ENCODE results near the gene OTOL1.
"Not testable (repeated sequence)": the region's sequence is repeated elsewhere in the genome, so short reads cannot be mapped to it uniquely, and the experiment has no call there.

OTOL1 gene

DNA sequence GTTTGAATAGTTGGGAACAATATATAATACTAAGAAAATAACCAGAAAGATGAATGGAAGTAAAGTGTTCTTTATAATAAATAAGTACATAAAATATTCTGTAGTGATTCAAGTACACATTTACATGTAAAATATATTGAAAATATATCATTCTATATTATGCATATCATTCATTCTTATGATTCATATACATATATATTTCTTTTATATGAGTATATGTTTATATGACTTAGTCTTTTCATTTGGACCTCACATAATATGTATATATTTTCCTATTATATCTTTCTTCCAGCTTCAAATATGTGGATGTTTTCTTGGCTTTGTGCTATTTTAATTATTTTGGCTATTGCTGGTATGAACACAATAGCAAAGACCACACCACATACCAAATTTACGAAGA lies at the start of gene OTOL1:
Gene OTOL1 (plus strand): TSS at position 301 of the 400 bp plus-strand sequence. CDS start 0 bp downstream, at position 301.
- no peak for DNase-seq (ENCODE audit: low read depth)

DNA sequence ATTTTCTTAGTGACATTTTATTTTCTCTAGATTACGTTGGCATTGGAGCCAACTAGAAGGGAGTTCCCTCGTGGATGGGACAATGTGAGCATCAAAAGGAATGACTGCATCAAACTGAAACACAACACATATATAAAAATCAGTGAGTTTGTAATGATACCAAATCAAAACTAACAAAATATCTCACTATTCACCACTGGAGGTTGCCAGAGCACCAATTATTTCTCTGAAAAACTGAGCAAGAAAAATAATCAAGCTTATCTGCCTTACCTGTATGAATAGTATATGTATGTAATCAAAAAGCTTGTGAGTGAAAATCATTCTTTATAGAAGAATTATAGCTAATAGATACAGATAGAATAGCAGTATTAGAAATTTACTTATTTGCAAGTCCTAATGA lies 46.8 kb upstream of the OTOL1 start:
- DNase-seq (ENCODE audit: low read depth) = no peak

DNA sequence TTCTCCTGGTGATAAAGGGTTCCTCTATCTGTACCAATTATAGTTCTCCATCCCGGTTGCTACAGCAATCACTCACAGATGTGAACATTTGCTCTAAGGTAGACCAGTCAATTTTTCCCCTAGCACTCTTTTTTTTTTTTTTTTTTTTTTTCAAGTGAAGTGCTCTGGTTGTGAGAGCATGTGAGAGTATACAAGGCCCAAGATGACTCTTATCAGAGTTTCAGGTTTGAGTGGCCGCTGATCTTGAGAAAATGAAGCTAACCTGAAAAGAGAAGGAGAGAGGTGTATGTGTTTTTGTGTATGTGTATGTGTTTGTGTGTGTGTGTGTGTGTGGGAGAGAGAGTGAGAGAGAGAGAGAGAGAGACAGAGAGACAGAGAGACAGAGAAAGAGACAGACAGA lies 44.4 kb upstream of the OTOL1 start:
- DNase-seq (ENCODE audit: low read depth) = no peak

DNA sequence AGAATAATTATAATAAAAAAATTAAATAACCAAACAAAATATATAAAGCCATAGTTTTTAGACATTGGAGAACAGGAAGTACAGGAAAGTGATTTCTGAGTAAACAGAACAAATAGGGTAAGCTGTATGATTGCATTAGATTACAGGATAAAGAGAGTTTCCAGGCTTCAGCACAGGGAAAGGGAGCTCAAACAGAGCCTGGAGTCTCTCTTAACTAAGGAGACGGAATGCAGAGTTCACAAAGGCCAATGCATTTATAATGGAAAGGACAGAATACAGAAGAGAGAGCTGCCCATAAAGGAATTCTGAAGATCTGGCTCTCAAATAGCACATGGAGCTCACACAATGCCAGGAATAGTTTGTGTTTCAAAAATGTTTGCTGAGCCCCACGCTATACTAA lies 42.0 kb upstream of the OTOL1 start:
- no peak for DNase-seq (ENCODE audit: low read depth)

DNA sequence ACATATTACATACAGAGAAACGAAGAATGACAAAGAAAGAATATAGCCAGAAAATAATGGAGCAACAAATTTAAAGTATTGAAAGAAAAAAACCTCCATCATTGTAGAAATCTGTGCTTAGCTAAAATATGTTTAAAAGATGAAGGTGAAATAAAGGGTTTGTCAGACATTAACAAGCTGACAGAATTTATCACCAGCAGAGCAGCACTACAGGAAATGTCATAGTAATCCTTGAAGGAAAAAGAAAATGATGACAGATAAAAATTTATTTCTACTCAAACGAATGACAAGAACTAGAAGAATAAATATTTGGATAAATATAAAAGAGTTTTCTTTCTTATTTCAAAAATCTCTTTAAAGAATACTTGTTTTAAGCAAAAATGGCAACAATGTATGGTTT lies 40.6 kb upstream of the OTOL1 start:
- DNase-seq (ENCODE audit: low read depth) = no peak

DNA sequence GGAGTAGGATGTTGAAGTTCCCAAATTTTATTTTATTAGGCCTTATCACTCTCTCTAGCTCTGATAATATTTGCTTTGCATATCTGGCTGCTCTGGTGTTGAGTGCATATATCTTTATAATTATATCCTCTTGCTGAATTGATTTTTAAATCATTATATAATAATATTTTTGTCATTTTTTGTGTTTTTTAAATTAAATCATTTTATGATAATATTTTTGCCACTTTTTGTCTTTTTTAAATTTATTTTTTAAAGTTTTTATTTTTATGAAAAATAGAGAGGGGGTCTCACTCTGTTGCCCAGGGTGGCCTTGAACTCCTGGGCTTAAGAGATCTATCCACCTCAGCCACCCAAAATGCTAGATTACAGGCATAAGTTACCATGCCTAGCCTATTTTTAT lies 34.5 kb upstream of the OTOL1 start:
- DNase-seq (ENCODE audit: low read depth) = no peak

DNA sequence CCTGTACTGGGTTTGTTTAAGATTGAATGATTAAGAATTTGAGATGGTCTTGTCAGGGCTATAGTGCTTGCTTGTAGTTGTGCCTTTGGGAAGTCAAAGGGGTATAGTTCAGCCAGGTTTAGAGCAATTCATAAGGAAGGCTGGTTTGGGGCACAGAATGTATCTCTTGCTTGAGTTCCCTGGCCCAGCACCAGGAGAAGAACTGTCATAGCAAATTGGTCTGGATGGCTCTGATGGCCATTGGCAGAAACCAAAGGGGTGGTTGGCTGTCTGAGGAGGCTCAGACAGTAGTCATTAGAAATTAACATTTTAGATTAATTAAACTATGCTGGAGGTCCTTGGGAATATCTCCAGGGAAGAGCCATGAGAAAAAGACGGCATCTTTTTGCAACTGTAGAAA lies 25.4 kb upstream of the OTOL1 start:
- no peak for DNase-seq (ENCODE audit: low read depth)

DNA sequence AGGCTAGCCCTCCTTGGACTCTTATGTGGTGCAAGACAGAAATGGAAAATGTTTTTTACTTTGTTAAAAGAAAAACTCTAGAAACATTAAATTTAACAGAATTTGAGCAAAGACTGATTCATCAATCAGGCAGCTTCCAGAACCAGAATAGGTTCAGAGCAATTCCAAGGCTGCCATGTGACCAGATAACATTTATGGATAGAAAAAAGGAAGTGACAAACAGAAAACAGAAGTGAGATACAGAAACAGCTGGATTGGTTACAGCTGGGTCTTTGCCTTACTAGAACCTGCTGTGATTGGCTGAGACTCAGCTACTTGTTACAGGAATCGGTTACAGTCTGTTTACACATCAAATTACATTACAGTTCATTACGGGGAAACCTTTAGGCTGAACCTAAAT lies 22.5 kb upstream of the OTOL1 start:
- no peak for DNase-seq (ENCODE audit: low read depth)

DNA sequence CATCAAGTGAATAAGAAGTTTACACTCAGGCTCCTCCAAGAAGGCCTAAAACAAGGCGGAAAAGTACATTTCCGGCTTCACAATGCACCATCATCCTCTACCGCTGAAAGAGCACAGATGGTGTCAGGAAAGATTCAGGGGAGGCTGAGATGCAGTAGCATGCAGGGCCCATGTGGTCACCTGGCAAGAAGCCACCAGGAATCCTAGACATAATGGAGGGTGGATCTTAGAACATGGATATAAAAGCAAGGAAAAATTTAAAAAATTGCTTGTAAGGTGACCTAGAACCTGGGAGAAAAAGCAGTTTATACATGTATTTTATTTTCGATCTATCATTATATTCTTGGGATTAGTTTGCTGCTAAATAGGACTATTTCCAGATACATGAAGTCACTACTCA lies 21.9 kb upstream of the OTOL1 start:
- no peak for DNase-seq (ENCODE audit: low read depth)

DNA sequence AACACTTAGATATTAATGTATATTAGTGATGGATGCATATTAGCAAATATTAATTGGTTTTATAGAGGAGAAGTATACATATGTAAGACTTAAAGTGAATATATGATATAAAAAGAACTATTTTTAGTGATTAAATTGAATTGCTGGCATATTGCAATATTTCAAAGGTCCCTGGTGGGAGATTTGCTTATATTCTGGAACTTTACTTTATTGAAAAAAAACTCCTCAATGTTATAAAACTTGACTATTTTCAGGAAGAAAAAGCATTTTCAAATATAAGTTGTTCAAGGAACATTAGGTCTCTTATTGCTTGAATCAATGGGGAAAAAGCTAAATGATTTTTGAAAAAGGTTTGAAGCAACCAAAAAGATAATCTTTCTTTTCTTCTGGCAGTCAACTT lies 21.4 kb upstream of the OTOL1 start:
- no peak for DNase-seq (ENCODE audit: low read depth)

DNA sequence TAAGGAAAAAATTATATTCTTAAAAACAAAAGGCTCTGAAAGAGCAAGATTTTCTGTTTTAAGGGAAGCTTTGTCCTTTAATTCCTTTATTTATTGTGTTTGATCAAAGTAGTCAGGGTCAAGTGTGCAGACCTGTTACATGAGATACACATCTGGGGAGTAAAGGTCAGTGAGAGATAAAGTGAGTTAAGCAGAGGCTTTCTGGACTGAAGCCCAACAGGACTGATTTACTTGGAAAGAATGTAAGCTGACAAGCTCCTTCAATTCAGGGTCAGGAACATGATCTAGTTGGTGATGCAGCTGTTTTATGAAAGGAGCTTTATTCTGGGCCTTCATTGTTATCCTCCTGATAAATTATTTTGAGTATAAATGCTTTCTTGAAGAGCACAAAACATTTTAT lies 20.7 kb upstream of the OTOL1 start:
- no peak for DNase-seq (ENCODE audit: low read depth)

DNA sequence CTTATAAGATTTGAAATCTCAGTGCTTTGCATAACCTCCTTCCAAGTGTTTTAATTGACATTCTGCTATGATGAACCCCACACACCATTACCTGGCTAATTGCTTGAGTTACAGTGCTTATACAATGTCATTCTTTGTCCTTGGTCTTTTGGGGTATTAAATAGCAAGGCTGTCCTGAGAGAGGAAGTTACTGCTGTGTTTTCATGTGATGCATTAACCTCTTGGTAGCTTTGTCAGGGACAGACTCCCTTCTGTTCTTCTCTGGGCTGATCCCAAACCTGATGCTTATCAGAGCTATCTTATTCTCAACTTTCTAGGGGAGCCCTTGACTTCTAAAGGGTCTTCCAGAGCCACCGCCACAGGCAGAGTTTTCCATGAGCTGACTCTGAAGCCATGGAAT lies 12.4 kb upstream of the OTOL1 start:
- no peak for DNase-seq (ENCODE audit: low read depth)

DNA sequence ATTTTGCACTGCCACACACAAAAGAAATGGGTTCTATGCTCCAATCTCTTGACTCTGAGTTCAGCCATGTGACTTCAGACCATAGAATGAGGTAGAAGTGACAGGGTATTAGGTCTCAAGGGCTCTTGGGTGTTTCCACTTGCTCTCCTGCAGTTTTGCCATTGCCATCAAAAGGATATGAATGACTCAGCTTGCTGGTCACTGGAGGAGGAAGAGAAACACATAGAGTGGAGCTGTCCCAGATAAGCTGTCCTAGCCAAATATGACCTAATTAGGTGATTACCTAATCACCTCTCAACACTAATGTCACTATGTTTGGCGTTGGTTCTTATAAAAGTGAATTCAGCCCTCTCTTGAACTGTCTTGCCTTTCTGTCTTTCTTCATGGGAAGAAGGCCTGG lies 8.3 kb upstream of the OTOL1 start:
- not testable (repeated sequence) for DNase-seq (ENCODE audit: low read depth)

DNA sequence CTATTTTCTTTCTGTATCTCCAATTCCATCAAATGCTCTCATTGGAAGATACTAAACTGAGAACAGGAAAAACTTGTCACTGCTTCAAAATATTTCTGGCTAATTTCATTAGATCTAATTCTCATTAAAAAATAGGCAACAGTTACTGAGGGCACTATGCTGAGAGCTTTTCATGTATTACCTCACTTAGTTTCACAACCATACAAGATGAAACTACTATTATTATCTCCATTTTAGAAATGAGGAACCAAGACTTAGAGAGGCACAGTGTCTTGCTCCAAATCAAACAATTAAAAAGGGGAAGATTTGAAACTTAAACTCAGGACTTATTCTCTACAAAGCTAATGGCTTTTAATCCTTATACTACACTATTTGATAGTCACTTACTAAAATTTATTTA lies 7.2 kb upstream of the OTOL1 start:
- DNase-seq (ENCODE audit: low read depth) = no peak

DNA sequence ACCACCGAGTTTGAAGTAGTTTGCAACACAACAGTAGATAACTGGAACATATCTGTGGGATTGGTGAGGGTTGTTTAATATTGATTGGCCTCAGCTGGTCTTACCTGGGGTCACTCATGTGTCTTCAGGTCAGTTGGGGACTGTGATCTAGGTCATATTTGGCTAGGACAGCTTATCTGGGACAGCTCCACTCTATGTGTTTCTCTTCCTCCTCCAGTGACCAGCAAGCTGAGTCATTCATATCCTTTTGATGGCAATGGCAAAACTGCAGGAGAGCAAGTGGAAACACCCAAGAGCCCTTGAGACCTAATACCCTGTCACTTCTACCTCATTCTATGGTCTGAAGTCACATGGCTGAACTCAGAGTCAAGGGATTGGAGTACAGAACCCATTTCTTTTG lies 5.8 kb upstream of the OTOL1 start:
- not testable (repeated sequence) for DNase-seq (ENCODE audit: low read depth)

DNA sequence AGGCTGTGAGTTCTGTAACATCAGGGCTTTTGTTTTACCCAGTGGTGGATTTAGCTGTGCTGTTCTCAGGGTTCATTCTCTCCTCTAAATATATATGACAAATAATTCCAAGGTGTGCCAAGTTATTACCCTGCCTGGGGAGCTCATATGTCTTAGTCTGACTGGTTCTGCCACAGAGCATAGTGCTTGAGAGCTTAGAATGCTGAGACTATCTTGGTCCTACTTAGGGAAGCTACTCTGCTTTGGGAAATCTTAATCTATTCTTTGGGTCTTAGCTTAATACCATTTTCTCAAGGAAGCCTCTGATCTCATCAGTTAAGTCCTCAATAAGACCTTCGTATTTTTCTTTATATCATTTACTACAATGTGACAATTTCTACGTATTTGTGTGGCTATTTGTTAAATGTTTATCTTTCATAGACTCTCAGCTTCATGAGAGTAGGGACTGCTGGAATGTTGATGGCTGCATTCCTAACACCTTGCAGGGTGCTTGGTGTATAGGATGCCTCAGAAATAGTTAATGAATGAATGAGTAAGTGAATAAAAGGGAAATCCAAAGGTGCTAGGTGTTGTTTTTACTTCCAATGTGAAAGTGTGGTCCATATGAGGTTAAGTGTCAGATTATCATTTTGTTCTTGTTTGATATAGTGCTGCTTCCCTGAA lies 1.8 kb downstream of the OTOL1 start:
- no peak for DNase-seq (ENCODE audit: low read depth)

DNA sequence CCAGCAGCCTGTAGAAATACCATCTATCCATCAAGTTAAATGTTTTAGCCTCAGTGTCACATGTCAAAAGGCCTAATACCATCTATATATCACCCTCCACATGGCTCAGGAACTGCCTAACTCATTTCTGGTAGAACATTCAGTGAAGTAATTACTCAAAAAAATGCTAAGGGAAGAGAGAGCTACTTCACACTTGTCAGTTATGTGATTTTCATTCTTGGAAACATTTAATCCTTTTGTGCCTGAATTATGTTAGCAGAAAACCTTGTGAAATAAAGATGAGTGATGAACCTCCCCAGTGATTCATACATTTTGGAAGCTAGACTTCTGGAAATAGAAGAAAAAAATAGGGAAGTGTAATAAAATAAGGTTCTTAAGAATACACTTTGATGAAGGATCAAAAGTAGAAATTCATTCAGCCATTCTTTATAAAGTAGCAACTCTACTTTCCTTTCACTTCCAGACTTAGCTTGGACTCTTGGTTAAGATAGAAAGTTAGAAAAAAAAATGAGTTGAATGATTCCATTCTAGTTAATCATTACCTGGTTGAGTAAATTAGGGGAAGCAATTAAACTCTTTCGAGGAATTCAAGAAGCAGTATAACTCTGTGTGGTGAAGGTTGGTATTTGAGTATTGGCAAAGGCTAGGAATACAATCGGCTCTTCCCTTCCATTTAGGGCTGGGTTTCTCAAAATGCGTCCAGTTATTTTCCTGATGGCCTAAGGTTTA lies 3.6 kb downstream of the OTOL1 start:
- no peak for DNase-seq (ENCODE audit: low read depth)

DNA sequence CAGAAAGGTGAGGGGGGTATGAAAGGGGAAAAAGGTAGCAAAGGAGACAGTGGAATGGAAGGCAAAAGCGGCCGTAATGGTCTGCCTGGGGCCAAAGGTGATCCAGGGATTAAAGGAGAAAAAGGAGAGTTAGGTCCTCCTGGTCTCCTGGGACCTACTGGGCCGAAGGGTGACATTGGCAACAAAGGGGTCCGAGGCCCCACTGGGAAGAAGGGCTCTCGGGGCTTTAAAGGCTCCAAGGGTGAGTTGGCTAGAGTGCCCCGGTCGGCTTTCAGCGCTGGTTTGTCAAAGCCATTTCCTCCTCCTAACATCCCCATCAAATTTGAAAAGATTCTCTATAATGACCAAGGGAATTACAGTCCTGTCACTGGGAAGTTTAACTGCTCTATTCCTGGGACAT lies 6.7 kb downstream of the OTOL1 start:
- DNase-seq (ENCODE audit: low read depth) = no peak

DNA sequence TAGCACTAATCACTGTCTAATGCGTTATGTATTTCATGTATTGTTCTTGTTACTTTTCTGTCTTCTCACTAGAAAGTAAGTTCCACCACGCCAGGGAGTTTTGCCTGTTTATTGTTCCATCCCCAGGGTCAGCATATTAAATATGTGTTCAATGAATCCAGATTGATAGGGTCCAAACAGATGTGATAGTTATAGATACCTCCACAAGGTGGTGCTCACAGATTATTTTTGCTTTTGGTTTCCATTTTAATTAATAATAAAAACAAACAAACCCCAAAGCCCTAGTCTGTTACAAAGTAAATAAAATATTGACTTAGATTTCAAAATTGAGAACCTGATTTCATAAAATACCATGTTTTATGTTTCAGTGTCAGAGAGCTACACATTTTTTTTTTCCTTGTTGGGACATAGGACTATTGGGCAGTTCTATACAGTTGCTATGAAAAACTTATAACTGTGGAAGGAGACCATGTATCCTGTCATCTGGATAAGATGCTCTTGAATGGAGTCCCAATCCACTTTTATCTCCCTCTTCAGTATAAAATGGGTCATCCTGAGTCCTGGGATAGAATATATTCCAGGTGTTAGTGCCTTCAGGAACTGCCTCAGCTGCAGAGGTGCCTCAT lies 12.4 kb downstream of the OTOL1 start:
- no peak for DNase-seq (ENCODE audit: low read depth)

DNA sequence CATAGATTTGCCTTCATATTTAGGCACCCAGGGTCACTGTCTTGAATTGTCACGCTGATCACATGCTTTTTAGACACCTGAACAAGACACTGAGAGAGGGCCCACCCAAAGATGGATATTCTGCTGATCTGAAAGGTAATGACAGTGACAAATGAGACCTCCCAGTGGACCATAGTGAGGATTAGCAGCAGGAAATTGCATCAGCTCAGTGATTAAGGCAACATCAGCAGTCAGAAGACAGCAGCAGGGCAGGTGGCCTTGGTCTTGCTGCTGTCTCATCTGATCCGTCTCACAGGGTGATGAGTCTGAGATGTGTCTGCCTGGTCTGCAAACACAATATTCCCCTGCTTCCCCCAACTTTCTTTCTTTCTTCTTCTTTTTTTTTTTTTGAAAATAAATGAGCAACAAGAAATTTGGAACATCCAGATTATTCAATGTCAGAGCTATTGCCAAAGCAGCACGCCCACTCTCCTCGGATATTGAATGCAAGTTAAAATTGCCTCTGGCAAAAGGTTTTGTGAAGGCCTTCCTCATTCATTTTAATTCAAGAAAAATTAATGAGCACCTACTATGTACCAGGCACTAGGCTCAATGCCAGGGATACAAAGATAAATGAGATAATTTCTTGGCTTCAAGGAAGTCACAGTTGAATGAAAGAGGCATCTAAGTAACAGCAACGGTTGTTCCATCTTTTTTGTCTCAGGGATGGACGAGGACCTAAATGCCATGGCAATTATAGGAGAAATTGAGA lies 14.1 kb downstream of the OTOL1 start:
- DNase-seq (ENCODE audit: low read depth) = no peak

DNA sequence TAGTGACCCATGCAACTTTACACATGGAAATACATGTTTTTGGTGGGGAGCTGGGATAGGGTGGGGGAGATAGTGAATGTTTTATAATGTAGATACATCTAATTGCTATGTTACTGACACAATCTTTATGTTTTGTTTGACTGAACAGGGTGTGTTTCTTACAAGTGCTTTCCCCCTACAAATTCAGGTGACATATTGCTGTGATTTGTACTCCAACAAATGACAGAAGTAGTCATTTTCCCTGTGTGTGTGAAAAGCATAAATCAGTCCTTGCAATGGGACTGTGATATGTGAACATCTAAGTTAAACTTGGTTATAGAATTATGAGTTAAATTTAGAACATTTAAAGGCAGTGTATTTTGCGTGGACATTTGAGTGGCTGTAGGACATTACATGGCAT lies 27.3 kb downstream of the OTOL1 start:
- no peak for DNase-seq (ENCODE audit: low read depth)

DNA sequence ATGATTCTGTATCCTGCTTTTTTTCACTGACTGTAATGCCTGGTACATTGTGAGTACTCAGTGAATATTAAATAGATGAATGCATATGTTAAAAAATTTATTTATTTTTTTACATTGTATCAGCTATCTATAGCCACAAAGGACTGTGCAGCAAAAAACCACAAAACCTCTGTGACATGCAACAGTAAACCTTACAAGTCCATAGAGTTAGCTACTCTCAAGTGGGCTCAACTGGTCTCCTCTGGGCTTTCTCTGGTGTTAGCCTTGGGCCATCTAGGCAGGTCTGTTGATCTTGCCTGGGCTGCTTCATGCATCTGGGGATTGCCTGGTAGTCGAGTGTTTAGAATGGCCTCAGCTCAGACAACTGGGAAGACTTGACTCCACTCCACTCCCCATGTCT lies 35.3 kb downstream of the OTOL1 start:
- no peak for DNase-seq (ENCODE audit: low read depth)

DNA sequence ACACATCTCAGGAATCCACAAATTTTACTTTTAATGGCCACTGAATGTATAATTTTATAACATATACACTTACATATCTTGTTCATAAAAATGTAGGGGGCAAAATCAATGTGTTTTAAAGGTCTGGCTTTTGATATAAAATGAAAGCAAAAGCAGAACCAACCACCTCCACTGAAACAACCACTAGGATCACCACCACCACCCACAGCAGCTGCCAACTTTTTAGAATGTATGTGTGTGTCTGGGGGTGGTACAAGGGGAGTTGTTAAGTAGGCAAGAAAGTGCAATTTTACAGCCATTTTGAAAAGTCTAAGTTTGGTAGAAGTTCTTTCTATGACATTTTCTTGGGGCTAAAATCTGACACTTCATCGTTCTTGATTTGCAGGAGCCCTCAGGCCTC lies 44.0 kb downstream of the OTOL1 start:
- DNase-seq (ENCODE audit: low read depth) = no peak
